Kidney (tissue), 14 donors: ENCODE data around the gene ZNF423. TPM values are rescaled to one million over a fixed set of nuclear protein-coding genes. Genes with fewer than 3 reads are reported as not detected.
A peak's percentile ranks its signal among the peaks of the same experiment; 100 is the strongest.

ENCODE experiments used
- DNase-seq, 5 donors: peaks; one replicate each; pipeline ENCODE4 v3.0.0-alpha.2; 2013 to 2020
- FAIRE-seq: peaks from 2 replicates; lab custom pipeline; 2012; peaks lifted over from hg19 to GRCh38; lab: Jason Lieb, UNC
- H3K27ac ChIP-seq, 2 donors: one replicate each; pipeline ENCODE4 v1.7.0; 2013; ENCODE audit warnings: low read depth in 2 of 2, low read length in 2 of 2, inconsistent platforms in 1 of 2
- H3K27me3 ChIP-seq: one replicate; pipeline ENCODE4 v1.7.1; 2013; ENCODE audit warnings: low read length, inconsistent platforms; ENCODE audit not compliant: control insufficient read depth, insufficient read depth
- H3K36me3 ChIP-seq, 3 donors: one replicate each; pipeline versions ENCODE4 v1.7.0 to v1.7.1; 2013; ENCODE audit warnings: low read length in 3 of 3, control low read depth in 1 of 3, inconsistent platforms in 1 of 3; ENCODE audit not compliant: insufficient read depth in 3 of 3, control insufficient read depth in 2 of 3
- H3K4me1 ChIP-seq, 3 donors: one replicate each; pipeline versions ENCODE4 v1.7.0 to v1.7.1; 2013; ENCODE audit warnings: low read length in 3 of 3, inconsistent platforms in 1 of 3, low read depth in 1 of 3; ENCODE audit not compliant: control insufficient read depth in 2 of 3, insufficient read depth in 2 of 3
- H3K4me3 ChIP-seq, 3 donors: one replicate each; pipeline versions ENCODE4 v1.7.0 to v1.8.1; 2013; ENCODE audit warnings: low read length in 3 of 3, control low read depth in 1 of 3, inconsistent platforms in 1 of 3
- H3K9ac ChIP-seq, 3 donors: one replicate each; pipeline versions ENCODE4 v1.7.0 to v1.7.1; 2013; ENCODE audit warnings: low read length in 3 of 3, control low read depth in 1 of 3, inconsistent platforms in 1 of 3
- H3K9me3 ChIP-seq, 3 donors: one replicate each; pipeline versions ENCODE4 v1.7.0 to v1.7.1; 2013; ENCODE audit warnings: low read length in 3 of 3, control low read depth in 1 of 3, inconsistent platforms in 1 of 3; ENCODE audit not compliant: control insufficient read depth in 2 of 3, insufficient read depth in 1 of 3
- CTCF ChIP-seq: IDR thresholded peaks from 3 replicates; pipeline ENCODE4 v1.5.1; 2012; ENCODE audit warnings: mild to moderate bottlenecking, moderate library complexity, borderline replicate concordance; ENCODE audit not compliant: insufficient read depth; ENCODE audit errors: extremely low read depth
- intact Hi-C: fragments of 100-400 bp; cut with DNase I; formaldehyde crosslinking; loops from one replicate; pipeline ENCODE4 v1.11.1; 2022
- polyA plus RNA-seq: library from polyadenylated mRNA; stranded (reverse); fragments of 350-450 nt; fragmentation: Illumina TruSeq; extraction: RNeasy Lipid Tissue Mini Kit (QIAGEN cat#74804); gene quantifications from one replicate; pipeline ENCODE4 v1.2.3, GENCODE V29; 2014; ENCODE audit warnings: low read depth, low replicate concordance; ENCODE audit not compliant: insufficient read depth
- total RNA-seq: library from RNA; stranded (reverse); fragmentation: NEBNext Ultra II Directional; extraction: Animal tissue kit (Norgen Biotek cat#: 25700); gene quantifications from one replicate; pipeline ENCODE4 v1.2.1, GENCODE V29; 2021
- donor health status: control.
- donor health status: control.
- donor health status: control.
- donor health status: control.
- donor health status: control.
- donor health status: DM: yes; HTN: yes; CAD: no.
- donor health status: Normal renal cell carcinoma (clear cell type).

The ZNF423 gene
- total and polyA plus RNA-seq, 2 donors from 2014 or later, result 2.0 to 8.4 TPM

- FAIRE-seq, result no peak
- Histone ChIP-seq H3K27me3 (no peaks in the 10 kb centered on the region), H3K36me3 (no peaks in the 10 kb centered on the region), H3K27ac (no peak overlapping the region), H3K4me3 (no peak overlapping the region), H3K9ac (no peak overlapping the region), H3K9me3 (no peaks in the 10 kb centered on the region), H3K4me1 (peaks cover 0 to 10% (median 8%) of the 10 kb centered on the region in 3 donors)
- DNase-seq, result peak in 2 of 5 donors; percentile 8 to 34
- intact Hi-C loops, result no loop called here
- no peak for TF ChIP-seq CTCF
Observed at GRCh38 chr16:49593424-49594040, 262.4 kb downstream of the ZNF423 start.

- intact Hi-C loops, result no loop called here
- Histone ChIP-seq H3K27ac (no peak overlapping the region), H3K4me3 (no peak overlapping the region), H3K27me3 (no peaks in the 10 kb centered on the region), H3K9ac (no peak overlapping the region), H3K4me1 (peaks cover 0 to 8% (median 7%) of the 10 kb centered on the region in 3 donors), H3K36me3 (no peaks in the 10 kb centered on the region), H3K9me3 (no peaks in the 10 kb centered on the region)
- FAIRE-seq, result no peak
- peak in 4 of 5 donors; percentile 46 to 73 (median 60) for DNase-seq
- peak; percentile 58 for TF ChIP-seq CTCF
Observed at GRCh38 chr16:49592546-49593423, 263.1 kb downstream of the ZNF423 start.

GRCh38 chr16:49590166-49590871 is 265.6 kb downstream of the ZNF423 start:
- Histone ChIP-seq H3K27ac (no peak overlapping the region), H3K4me1 (peaks cover 0 to 7% (median 4%) of the 10 kb centered on the region in 3 donors), H3K27me3 (no peaks in the 10 kb centered on the region), H3K9me3 (no peaks in the 10 kb centered on the region), H3K36me3 (no peaks in the 10 kb centered on the region), H3K9ac (no peak overlapping the region), H3K4me3 (no peak overlapping the region)
- TF ChIP-seq CTCF, result no peak
- FAIRE-seq (no peak), DNase-seq (peak in 4 of 5 donors; percentile 63 to 73 (median 70))
- intact Hi-C loops, result no loop called here
